Brain pericyte (primary cell): ENCODE measurements around the gene RPS15.
"Not testable (repeated sequence)": the region's sequence is repeated elsewhere in the genome, so short reads cannot be mapped to it uniquely, and the experiment has no call there.

Source experiments
- DNase-seq: peaks from one replicate; pipeline ENCODE4 v3.0.0-alpha.2; 2012; ENCODE audit warnings: low read depth, low spot score

RPS15 gene

DNA sequence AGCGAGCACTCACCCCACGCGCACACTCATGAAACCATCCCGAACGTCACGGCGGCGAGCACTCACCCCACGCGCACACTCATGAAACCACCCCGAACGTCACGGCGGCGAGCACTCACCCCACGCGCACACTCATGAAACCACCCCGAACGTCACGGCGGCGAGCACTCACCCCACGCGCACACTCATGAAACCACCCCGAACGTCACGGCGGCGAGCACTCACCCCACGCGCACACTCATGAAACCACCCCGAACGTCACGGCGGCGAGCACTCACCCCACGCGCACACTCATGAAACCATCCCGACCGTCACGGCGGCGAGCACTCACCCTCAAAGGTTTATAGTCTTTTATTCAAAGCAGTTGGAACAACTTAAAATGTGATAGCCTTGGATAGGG, 18.1 kb upstream of the RPS15 start:
- not testable (repeated sequence) for DNase-seq

DNA sequence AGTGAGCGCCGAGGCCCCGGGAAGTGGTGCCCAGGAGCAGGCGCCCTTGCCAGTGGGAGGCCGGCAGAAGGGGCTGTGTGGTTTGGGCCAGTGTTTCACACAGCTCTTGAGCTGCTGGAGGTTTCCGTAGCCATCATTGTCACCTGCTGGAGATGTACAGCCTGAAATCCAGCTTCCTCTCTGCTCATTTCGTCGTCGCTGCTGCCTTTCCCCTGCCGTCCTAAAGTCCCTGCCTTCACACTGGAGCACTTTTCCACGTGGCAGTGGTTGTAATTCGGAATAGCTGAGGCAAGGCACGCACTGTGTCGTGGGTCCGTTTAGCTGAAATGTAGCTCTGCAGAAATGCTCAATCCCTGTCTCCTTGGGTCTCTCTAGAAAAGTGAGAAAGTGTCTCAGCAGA, 17.6 kb upstream of the RPS15 start:
- DNase-seq = no peak

DNA sequence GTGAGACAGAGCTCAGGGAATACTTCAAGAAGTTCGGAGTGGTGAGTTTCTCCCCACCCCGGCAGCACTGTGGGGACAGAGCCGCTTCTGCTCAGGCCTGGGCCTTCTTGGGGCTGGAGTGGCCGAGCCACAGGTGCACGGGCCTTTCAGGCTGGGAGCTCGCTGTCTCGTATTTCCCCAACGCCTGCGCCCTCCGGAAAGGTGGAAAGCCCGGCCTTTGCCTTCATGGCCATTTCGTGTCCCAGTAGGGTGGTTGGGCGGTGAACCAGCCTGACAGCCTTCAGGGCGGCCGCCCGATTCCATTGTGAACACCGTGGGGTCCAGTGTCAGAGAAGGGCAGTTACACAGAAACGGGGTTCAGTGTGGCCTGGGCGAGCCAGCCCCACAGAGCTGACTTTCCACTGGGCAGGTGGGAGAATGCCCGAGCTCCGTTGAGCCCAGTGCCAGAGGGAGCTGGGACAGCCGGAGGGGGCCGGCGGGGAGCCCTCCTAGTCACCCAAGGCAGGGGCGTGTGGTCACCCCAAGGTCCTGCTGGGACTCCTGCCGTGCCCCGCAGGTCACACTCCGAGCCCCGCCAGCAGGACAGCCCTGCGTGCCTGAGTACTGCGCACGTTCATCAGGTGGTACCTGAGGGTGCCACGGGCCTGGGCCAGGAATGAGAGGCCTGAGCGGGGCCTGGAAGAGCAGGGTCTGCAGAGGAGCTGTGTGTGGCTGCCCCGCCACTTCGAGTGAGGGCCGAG, 16.8 kb upstream of the RPS15 start:
- no peak for DNase-seq

DNA sequence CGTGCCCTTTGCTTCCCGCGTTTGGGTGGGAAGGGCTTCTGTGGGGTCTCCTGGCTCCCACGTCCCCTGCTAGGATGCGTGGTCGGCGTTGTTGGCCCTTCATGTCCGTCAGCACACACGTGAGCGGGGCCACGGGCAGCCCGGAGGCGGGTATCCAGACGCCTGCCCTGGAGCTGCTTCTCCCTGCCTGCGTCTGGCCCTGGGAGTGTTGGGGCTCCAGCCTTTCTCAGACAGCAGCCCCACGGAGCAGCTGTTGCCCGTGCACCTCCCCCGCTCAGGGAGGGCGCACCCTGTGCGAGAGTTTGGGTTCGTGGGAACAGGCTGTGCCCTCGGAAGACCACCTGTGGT, 16.3 kb upstream of the RPS15 start:
- DNase-seq = no peak

DNA sequence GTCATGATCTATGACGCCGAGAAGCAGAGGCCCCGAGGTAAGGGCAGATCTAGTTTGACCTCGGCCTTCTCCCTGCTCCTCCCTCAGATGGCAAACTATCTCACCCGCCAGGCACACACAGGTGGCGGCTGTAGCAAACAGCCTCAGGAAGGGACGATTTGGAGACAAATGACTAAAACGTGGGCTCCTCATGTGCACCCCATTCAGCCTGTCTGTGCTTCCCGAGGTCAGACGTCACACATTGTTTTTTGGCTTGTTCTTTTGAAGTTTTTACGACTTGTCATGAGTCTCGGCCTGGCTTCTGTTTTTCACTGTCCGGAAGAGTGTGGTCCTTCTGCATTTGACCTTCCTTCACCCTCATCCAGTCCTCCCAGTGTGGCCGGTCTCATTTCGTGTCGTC, 15.8 kb upstream of the RPS15 start:
- DNase-seq = no peak

DNA sequence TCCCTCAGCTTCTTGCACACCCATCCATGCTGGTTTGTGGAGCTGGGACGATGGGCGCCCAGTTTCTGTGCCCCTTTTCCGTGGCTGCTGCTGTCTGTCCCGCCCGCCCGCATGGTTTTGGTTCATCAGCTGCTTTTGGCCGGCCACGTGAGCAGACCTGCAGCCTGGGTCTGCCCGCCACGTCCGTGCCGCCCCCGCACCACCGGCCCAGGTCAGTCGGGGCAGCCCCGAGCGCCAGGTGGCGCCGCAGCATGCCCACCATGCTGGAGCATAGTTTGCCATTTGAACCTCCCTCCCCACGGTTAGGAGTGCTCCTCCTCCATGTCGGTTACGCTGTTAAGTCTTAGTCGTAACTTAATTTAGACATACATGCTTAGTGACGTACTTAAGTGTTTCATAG, 15.3 kb upstream of the RPS15 start:
- no peak for DNase-seq

DNA sequence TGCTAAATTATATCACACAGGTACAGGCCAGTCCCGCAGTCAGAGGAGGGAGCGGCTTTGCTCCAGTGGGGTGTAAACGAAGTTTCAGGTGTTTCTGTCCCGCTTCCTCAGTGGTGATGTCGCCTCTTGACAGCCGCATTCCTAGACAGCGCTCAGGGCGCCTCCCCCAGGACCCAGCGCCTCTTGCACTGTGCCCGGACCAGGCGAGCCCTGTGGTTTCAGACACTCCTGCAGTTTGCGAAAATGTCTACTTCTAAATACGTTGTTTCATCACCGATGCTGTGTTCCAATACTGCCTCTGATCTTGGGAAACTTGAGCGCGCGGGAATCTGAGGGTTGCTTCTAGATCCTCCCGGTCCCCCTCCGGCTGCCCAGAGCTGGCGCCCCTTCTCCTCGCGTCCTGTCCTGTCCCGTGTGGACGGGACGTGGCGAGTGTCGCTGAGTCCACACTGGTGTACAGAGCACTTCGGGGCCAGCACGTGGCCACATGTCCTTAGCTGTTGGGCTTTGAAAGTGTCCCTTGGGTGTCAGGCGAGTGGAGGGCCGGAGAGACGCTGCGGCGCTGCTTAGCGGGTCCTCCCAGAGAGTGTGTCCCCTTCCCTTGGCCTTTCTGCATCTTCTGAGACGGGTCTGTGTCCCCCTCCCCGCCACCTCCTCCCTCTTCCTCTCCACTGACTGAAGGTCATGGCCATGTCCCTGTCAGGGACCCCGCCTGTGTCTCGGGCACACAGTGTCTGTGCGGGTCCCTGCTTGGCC, 14.6 kb upstream of the RPS15 start:
- DNase-seq = no peak

DNA sequence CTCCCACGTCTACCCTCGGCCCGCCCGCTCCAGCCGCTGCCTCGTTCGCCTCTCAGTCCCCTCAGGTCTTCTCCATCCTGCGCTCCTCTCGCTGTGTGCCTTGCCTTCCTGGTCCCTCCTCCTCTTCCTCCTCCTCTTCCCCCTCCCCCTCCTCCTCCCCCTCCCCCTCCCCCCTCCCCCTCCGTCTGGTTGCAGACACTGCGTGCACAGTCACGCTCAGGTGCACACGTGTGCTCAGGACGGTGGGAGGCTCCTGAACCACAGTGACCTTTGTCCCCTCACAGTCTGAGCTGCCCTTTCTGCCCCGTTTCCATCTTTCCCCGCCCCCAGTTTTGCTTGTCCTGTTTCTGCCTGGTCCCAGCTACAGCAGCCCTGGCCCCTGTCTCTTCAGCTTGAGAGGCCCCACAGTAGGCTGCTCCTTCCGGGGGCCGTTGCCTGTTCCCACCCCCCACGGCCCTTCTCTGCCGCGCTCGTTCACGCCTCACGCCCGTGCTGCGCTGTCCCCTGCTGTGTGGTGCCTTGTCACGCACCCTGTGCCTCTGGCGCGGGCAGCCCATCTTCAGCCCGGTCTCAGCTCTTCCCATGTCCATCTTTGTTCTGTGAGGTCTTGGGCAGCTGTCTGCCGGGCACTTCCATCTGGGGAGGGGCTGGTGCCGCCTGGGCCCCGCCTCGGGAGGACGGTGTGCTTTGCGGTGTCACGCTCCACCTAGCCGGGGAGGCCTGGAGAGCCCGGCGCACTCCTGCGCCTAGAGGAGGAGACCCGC, 13.8 kb upstream of the RPS15 start:
- no peak for DNase-seq

DNA sequence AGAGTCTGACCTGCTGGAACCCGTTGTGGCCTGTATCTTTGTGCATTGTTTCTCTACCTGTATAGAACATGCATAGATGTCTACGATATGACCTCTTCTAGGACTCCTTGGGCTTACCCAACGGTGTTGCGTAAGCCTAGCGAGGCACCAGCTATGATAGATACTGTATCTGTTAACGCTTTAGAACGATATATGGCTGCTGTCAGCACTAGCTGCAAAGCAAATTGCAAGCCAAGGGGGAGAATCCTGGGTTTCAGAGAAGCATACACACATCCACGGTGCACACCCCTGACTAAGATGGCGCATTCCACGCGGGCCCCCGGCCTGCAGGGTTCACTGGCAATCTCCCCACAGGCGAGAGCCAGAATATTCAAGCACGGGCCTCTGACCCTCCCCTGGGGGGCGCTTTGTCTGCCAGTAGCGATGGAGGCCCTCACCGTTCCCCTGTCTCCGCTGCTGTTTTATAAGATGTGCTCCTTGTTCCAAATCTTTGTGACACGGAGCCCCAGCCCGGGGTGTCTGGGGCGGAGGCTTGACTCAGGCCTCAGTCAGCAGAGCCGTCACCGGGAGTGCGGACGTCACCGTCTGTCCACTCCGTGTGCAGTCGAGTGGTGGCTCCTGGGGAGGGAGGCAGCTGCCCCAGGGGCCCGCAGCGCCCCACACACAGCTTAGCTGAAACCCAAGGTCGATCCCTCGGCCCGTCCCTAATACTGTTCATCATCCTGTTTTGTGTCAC, 12.9 kb upstream of the RPS15 start:
- DNase-seq = no peak

DNA sequence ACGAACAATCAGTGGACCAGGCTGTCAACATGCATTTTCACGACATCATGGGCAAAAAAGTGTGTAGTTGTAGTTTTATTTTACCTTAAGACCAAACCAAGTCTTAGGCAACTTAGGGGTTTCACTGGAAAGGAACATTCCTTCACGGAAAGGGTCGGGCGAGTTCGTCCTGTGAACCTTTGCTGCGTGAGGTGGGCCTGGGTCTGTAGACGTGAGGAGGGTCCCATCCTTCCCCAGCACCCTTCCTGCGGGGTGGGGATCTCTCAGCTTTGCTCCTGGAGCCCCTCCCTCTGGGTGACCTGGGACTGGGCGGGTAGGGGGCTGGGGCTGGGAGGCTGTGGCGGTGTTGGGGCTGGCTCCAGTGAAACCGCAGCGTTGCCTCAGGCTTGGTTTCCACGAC, 12.3 kb upstream of the RPS15 start:
- DNase-seq = no peak

DNA sequence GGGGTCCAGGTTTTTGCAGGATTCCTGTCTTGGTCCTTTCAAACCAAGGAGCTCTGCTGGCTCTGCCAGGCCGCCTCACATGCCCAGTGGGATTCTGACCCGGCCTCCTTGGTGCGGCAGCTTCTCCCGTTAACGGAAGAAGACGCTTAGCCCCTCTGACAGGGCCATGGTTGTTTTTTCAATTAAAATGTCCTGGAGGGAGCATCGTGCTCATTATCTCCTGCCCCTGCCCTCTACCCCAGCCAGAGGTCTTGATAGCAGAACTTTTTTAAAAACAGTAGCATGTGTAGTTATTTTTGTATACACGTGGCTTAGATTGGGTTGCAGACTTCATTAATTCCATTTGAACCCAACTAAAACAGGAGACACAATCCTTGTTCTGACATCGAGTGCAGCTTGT, 11.5 kb upstream of the RPS15 start:
- no peak for DNase-seq

DNA sequence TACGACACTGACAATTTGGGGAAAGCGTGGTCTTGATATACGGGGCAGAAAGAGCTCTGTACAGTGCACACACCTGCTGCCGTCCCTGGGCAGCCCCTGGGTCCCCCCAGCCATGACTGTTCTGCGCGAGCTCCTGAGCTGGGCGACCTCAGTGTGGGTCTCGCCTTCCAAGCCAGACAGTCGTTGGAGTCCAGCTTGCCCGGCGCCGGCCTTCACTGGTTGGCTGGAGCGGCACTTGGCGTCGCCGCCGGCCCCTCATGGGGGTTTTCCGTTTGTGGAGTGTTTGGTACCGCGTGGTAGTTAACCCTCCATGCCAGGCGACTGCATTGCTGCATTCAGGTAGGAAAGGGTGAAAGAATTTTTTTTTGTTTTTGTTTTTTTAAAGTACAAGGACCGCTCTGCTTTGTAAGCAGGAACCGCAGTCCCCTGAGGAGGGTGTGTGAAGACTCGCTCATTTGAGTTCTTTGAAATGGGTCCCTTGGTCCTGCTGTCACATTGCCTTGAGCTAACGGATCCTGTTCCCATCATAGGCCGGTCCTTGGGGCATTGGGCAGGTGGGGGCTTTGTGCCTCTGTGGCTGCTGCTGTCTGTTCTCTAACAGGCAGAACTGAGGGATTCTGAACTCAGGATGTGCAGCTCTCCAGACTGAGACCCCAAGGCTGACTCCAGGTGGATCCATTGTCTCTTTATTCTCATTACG, 10.8 kb upstream of the RPS15 start:
- DNase-seq = no peak

DNA sequence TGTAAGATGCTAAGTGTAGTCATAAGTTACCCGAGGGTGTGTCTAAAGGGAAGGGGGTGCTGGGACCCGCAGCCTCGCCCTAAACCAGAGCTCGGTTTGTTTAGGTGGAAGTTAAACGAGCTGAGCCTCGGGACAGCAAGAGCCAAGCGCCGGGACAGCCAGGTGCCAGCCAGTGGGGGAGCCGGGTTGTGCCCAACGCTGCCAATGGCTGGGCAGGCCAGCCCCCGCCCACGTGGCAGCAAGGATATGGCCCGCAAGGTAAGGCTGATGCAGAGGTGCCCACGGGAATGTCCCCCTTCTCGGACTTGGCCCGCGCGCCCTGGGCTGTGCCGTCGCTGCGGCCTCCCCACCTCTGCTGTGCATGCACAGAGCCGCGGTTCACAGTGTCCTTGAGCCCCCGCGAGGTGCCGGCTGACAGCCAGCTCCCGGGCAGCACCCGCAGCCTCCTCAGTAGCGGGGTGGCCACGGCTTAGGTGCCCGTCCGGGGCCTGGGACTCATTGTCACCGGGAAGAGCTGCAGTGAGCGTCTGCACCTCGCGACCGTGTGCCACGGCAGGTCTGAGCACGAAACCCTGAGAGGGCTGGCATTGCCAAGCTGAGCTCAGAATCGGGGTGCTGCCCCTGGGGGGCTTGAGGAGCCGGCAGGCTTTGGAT, 9.3 kb upstream of the RPS15 start:
- DNase-seq = no peak

DNA sequence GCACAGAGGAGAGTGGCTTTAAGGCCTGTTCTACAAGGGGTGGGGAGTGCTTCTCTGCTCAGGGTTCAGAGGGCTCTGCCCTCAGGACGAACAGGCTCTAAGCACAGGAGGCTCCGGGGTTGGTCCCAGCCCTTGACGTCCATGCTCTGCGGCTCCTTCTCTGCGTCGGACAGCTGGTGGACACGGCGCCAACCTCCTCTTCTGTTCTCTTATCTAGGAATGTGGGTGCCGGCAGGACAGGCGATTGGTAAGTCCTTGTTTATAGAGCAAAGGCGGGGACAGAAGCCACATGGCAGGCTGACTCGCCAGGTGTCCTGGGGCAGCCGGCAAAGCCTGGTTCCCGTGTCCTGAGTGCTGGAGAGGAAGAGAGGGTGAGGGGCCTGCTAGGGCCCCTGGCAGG, 8.4 kb upstream of the RPS15 start:
- no peak for DNase-seq

DNA sequence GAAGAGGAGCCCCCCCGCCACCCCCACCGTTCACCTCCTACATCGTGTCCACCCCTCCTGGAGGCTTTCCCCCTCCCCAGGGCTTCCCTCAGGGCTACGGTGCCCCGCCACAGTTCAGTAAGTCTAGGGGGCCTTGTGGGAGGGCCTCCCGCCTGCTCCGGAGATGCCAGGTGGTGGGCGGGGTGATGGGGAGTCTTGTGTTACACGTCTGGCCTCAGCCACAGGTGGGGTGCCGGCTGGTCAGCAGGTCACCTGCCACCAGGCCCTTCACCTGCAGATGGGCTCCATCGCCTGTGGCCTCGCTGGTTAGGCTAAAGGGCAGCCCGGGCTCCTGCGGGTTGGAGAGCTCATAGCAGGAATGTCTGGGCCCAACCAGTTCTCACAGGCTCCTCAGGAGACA, 8.0 kb upstream of the RPS15 start:
- DNase-seq = no peak

DNA sequence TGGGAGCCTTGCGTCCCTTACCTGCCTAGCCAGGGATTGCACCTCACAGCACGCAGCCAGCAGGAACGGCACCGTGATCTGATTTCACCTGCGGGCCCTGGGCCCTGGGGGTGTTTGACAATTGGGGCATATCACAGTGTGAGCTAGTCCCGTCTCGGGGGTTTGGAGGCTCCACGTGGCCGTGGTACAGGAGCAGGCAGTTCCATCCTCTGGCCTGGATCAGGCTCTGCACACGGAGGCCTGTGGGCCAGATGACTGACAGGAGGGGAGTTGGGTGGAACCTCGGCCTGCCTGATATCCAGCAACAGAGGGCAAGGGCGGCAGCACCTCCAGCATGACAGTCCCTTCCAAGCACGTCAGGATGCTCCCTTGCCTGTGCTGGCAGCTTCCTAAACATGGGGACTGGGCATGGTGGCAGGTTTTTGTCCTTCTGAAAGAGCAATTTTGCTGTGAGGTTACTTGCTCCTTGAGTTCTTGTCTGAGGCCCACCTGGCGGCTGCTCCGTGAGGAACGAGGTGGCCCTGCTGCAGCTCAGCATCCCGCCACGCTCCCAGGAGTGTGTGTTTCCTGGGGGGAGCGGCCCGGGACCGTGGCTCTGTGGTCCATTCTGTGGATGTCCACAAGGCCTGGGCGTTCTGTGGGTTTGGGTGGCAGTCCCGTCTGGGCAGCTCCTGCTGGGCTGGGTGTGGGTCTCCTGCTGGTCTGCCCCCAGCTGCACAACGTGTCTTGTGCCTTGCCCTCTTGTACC, 6.3 kb upstream of the RPS15 start:
- no peak for DNase-seq

DNA sequence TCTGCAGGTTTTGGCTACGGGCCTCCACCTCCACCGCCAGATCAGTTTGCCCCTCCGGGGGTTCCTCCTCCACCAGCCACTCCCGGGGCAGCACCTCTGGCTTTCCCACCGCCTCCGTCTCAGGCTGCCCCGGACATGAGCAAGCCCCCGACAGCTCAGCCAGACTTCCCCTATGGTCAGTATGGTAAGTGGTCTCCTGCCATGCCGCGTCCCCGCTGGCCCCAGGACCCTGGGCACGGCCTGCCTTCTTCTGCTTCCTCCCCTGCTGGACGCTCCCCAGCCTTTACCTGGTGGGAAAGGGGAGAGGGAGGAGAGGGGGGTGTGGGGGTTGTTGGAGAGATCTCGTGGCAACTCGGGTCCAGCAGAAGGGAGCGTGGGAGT, 5.7 kb upstream of the RPS15 start:
- no peak for DNase-seq

DNA sequence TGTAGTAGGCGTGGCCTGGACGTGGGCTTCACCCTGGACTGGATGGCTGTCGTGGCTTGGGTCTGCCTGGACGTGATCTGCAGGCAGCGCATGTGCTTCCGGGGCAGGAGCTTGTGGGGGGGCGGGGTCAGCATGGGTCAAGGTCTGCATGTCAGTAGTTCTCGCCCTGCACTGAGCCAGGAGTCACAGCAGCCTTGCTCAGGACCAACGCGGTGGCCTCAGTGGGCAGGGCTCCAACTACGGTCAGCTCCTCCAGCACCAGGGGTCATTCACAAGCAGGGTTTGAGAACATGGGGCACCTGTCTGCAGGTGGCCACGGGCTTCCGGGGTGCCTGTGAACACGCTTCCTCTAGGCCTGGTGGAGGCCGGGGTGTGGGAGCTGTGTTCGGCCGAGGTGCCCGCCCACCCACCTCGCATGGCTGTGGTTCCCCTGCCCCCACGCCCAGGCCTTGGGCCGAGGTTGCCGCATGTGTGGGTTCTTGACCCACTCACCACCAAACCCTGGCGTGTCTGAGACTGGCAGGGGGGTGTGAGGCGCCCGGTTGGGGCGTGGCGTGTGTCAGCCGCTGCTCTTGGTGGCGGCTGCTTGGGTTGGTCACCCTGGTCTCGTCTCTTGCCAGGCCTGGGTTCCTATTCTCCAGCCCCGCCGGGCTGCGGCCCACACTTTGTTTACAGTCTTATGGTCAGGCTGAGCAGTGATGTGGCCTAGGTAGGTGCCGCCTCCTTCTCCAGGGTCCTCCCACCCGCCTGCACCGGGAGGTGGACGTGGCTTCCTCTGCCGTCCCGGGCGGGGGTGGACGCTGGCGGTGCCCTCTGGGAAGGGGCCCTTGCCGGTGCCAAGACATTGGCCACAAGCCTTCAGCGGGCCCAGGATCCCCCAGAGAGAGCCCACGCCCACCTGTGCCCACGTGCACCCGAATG, 4.8 kb upstream of the RPS15 start:
- no peak for DNase-seq

DNA sequence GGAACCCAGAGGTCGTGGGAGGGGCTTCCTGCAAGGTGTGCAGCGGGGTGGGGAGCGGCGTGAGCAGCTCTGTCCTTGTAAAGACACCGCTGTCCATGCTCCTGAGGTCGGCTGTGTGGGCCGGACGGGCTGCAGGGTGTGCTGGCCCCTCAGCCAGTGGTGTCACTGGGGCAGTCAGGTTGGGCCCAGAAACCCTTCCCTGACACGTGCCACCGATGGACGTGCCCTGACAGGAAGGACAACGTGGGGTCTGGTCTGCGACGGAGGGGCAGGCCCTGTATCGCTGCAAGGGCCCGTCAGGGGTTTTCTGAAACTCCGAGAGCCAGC, 4.2 kb upstream of the RPS15 start:
- no peak for DNase-seq
